ENCODE results near the gene TRIM15. TPM values are rescaled to one million over a fixed set of nuclear protein-coding genes. Genes with fewer than 3 reads are reported as not detected.

The TRIM15 gene
- not detected in 2 replicates for total RNA-seq

GRCh38 chr6:30163090-30163917 lies at the start of gene TRIM15:
Gene TRIM15 (plus strand): TSS chr6:30163546. CDS start chr6:30163685, 139 bp downstream.

DNA sequence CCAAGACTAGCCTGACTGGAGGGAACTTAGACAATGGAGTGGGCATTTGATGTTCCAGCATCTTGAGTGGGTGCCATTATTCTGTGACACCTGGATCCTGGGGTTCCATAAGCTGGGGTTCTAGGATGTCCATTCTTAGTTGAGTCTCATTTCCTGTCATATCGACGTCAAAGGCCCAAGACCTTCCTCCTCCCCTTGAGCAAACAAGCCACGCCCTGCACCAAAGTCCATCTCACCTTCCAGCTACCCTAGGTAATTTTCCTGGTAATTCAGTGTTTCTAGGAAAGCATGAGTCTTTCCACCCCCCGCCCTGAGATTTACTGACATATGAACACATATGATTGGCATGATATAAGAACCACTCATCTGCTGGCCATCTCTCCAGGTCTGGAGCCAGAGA lies 27.6 kb upstream of the TRIM15 start, which contains the start of gene TRIM40:
TSS of gene TRIM40 (plus strand) at position 384 of the 400 bp plus-strand sequence. CDS start 897 bp downstream, outside the sequence.

GRCh38 chr6:30160785-30161531 lies 2.4 kb upstream of the TRIM15 start, which contains the start of gene TRIM10:
Gene TRIM10 (minus strand): TSS chr6:30161211. CDS start chr6:30160858, 353 bp downstream.

DNA sequence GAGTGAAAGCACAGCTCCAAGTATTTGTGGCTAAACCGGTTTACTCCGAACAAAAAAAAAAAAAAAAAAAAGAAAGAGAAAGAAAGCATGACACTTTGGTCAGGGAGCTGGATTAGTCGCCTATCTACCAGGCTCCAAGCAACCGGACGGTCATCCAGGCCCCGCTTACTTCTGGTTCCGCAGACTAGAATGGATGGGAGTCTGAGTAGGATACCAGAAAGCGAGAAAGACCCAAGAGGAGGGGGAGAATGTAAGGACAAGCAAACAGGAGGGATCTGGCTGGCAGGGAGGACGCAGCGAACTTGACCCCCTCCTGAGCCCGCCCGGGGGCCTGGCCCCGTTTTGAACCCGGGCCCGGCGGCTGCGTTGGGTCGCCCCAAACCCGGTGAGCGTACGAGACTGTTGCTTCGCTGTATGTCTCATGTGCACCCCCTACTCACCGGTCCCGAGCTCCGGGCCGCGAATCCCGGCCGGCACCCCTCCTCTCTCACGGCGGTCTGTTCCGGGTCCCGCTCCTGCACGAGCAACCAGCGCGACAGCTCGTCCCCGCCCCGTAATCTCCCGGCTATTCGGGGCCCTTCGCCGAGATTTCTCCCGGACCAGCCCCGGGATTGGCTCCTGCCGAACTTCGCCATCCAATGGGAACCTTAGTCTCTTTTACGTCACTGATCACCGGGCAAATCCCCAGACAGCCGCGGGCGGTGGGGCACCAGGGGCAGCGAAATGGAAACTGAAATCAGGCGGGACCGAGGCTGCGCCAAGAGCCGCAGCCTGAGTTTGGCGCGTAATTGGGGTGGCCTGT lies 49.7 kb downstream of the TRIM15 start, which contains the start of gene TRIM26:
TSS of gene TRIM26 (minus strand) at position 542 of the 802 bp plus-strand sequence. CDS start 14,303 bp downstream, outside the sequence.

Other genes starting within 250 kb of the TRIM15 start
- 462 and 651 TPM in 2 replicates for gene HLA-A, start 221.0 kb upstream of the TRIM15 start, total RNA-seq
- 13.3 and 28.2 TPM in 2 replicates for gene POLR1H, start 102.3 kb upstream of the TRIM15 start, total RNA-seq
- gene PPP1R11, start 96.3 kb upstream of the TRIM15 start, total RNA-seq = 16.3 and 17.2 TPM in 2 replicates
- not detected in 2 replicates for gene RNF39, start 87.8 kb upstream of the TRIM15 start, total RNA-seq
- gene TRIM31, start 50.5 kb upstream of the TRIM15 start, total RNA-seq = not detected in 2 replicates
- gene TRIM40, start 27.4 kb upstream of the TRIM15 start, total RNA-seq = not detected in 2 replicates
- gene TRIM10, start 2.3 kb upstream of the TRIM15 start, total RNA-seq = not detected in 2 replicates
- gene TRIM26, start 49.9 kb downstream of the TRIM15 start, total RNA-seq = 15.1 and 22.1 TPM in 2 replicates
- 9.5 and 10.8 TPM in 2 replicates for gene TRIM39, start 163.4 kb downstream of the TRIM15 start, total RNA-seq
- gene RPP21, start 181.6 kb downstream of the TRIM15 start, total RNA-seq = 19.3 and 29.1 TPM in 2 replicates